LHCN-M2 (cell line): ENCODE measurements around the gene APCDD1L. TPM values are rescaled to one million over a fixed set of nuclear protein-coding genes. Genes with fewer than 3 reads are reported as not detected.

ENCODE experiments used
- DNase-seq: peaks from one replicate; pipeline ENCODE4 v3.0.0-alpha.2; 2012; ENCODE audit warnings: low read depth
- polyA plus RNA-seq: library from polyadenylated mRNA; unstranded; fragments of >200 nt; gene quantifications from one replicate; pipeline ENCODE4 v1.2.1, GENCODE V29; 2012; ENCODE audit warnings: missing spikeins
- total RNA-seq: library from RNA; depleted of rRNA; stranded (reverse); fragments of >200 nt; gene quantifications from 2 replicates; pipeline ENCODE4 v1.2.3, GENCODE V29; 2014; rRNA removed

Gene APCDD1L
- total RNA-seq: 0.34 and 0.96 TPM in 2 replicates
- polyA plus RNA-seq: 0.91 TPM

DNA sequence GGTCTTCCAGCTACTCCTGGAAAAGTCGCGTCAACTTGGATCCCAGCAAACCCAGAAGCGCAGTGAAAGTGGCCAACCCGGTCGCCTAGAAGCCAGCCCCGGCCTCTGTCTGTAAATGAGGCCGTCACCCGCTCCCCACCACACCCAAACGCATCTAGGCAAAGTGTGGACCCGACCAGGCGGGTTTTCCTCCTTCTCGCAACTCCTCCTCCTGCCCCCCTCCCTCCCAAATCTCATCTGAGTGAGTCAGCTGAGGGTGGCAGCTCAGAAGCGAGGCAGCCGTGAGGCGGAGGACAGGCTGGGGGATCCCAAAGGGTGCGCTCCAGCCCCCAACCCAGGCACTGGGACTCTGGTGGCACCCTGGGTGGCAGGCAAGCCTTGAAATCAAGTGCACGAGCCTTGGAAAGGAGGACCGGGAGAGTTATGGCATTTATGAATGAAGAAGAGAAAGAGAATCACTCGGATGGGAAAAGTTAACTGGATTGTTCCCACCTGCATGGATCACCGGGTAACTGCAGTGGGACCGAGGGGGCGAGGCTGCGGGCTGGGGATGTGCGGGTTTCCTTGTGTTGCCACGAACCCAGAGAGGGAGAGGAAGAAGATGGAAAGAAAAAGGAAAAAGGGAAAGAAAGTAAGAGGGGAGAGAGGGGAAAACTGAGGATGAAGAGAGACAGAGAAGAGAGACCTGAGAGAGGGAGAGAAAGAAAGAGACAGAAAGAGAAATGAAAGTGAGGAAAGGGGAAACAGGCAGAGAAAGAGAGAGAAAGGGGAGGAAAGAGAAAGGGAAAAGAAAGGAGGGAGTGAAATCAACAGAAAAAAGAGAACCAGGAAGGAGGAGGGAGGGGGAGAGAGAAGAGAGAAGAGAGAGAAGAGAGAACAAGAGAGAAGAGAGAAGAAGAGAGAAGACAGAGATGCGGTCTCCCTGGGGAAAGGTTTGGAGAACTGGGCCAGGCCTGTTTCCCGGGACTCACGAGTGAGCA lies at the start of gene APCDD1L:
TSS of gene APCDD1L (minus strand) at position 167 of the 980 bp plus-strand sequence. CDS start 692 bp downstream, outside the sequence.
- peak; percentile 41 for DNase-seq

DNA sequence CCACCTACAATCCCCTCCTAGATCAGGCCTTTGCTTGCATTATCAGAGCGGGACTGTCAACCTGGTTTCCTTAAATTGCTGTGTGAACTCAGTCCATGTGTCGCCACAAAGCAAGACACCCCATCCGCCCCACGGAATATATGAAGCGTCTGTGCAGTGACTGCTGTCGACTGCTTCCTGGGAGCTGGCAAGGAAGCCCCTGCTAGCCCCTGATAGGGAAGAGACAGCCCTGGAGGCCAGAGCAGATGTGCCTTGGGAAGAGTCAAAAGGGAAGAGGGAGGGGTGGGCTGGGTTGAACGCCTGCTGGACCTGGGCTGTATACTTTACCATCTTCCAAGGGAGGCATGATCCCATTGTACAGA lies 44.1 kb upstream of the APCDD1L start:
- no peak for DNase-seq

DNA sequence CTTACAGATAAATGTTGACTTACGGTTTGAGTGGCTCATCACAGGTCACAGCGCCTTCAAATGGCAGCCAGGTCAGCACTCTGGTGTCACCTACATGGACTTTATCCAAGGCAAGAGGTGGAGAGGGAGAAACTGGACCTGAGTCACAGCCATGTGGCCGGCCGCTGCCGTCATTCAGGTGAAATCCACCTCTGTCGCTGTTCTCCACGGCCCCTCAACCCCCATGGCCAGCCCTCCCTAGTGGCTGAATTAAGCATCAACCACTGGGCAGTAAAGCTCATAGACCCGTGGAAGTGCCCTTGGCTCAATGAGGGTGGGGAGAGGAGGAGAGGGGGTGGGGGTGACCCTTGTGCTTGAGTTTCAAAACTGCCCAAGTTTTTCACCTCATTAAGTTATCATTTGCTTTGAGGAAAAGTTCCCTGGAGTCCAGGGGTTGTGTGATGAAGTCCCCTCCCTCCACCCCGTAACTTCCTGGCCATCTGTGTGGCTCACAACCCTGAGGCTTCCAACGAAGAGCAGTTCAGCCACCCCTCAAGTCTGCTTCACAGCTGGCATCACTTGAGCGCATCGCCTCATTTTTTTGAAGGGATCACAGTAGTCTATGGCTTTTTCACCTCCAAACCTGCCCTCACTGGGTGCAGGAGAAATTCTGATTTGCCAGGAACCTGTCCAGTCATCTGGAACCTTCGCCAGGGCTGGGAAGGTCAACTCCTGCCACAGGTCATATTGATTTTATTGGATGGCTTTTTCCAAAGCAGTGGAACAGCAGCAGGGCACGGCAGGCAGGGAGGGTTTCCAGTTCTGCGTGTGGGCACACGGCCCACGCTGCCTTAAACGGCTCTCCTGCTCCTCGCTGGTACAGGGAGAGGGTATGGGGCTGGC lies 43.5 kb upstream of the APCDD1L start:
- no peak for DNase-seq

DNA sequence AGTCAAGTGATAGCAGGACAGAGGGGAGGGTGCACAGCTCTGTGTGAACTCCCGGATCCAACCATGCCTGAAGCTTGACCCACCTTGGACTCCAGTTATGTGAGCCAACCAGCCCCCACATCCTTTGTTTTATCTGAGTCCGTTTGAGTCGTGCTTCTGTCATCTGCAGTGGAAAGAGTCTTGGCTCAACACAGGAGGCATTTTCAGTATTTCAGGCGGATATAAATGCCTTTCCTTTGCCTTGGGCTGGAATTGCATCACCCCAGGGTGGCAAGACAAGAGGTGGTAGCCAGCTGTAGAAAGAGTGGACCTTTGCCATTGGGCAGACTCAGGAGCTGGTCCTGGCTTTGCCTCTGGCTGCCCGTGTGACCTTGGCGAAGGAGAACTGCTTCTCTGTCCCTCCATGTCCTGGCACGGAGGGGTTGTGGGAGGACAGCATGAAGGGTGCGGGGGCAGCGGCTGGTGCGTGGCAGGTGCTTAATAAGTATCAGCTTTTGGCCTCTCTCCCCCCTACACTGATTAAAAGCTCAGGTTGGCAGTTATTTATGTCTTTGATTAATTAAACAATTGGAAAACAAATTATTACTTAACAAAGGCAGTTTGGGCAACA lies 42.6 kb upstream of the APCDD1L start:
- peak; percentile 11 for DNase-seq

DNA sequence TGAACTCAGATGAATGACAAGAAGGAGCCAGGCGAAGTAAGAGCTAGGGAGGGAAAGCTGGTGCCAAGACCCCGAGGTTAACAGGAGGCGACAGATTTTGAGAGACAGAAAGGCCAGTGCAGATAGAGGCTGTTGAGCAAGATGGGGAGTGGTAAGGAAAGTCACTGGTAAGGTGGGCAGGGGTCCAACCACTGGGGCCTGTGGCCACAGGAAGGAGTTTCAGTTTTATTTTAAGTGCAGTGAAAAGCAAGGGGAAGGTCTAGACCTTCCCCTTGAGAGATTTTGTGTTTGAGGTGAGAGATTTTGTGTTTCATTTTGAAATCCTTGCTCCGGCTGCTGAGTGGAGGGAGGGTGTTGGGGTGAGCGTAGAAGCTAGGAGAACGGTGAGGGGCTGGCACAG lies 41.8 kb upstream of the APCDD1L start:
- DNase-seq: no peak

DNA sequence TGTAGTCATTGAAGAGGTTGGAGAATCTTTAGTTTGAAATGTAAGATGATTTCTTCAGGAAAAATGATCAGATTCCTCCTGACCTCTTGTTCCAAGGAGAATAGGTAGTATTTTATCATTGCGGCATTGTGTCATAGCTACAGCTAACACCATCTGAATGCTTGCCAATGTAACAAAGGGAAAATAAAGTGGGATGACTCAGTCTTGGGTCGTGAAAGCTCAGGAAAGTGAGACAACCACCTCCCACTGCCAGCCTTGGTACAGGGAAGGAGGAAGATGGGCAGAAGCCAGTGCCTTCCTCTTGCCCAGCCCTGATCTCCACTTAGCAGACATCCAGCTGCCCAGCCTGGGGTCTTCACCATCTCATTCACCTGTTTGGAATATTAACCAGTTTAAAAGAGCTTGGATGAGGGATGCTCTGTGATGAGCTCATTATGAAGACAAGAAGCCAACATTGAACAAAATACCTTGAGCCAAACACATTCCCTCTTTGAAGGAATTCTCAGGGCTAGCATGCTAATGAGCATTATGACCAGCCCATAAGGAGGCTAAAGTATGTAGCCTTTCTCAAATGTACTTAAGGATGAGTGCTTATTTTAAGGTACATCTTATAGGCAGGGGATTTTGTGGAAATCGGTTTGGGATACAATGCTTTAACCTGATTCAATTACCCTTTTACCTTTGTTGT lies 40.0 kb upstream of the APCDD1L start:
- peak; percentile 83 for DNase-seq

DNA sequence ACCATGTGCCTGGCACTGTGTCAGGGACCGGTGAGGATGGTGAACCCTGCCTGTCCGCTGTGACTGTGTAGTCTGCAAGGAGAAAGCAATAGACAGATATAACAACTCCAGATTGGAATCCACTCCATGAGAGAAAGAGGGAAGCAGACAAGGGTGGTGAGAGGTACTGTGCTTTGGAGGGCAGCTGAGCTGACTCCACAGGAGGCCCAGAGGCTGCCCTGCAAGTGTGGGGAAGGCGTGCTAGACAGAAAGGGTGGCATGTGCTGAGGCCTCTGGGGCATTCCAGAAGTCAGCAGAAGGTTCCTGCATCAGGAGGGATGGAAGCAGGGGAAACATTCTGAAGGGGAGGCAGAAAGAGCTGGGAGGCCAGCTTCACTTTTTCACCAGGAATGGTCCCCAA lies 39.3 kb upstream of the APCDD1L start:
- DNase-seq: no peak

DNA sequence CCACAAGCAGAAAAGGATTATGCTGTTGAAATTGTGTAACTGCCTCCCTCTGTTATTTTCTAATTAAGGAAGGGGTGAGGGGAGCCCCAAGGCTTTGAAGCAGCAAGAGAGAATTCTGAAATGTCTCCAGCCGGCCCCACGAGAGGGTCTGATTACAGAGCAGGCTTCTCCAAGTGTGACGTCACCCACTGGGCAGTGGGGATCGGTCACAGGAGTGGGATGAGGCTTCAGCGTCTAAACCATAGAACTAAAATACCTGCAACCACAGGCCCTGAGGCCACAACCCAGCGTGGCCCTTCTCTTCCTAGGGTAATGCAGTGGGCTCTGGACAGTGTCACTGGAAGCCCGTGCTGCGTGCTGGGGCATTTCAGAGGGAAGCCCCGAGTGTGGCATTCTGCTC lies 38.6 kb upstream of the APCDD1L start:
- peak; percentile 38 for DNase-seq

DNA sequence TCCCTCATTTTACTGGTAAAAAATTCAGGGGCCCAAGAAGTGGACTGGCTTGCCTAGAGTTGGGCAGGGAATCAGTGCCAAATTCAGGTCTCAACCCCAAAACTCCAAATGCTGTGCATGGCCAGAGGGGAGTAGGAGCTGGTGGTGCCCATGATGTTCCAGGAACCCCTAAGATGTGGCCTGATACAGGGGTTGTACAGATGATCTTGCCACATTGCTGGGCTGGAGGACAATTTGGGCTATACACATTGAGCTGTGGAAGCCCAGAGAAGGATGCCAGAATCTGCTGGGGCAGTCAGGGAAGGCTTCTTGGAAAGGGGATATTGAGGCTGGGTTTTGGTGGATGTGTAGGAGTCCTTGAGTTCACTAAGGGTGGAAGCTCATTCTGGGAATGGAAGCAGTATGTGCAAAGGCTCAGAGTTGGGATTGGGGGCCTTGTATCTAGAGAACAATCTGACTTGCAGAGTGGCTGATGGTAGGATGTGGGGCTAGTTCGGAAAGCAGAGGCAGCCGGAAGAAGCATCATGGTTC lies 38.0 kb upstream of the APCDD1L start:
- DNase-seq: no peak

DNA sequence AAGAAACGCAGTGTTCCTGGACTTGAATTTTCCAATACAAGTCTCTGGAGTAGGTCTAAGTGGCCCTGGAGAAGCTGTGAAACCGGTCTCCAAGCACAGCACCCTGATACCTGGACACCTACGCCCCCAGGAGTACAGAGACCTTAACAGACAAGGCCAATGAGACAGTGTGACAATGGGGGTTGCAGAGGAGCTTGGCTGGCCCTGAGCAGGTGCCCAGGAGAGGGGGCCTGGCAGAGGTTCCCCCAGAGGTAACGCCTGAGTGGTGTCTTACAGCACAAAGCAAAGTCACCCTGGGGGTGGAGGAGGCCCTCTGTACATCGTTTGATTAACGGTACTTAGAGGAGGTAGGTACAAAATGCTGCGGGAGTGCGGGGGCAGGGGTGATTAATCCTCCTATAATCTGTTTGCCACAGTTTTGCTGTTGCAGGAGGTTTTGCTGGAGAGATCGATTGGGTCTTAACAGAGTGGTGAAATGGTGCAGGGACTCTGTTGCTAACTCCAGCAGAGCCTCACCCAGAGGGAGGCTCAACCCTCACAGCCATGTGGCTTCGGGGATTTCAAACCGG lies 37.3 kb upstream of the APCDD1L start:
- DNase-seq: no peak

DNA sequence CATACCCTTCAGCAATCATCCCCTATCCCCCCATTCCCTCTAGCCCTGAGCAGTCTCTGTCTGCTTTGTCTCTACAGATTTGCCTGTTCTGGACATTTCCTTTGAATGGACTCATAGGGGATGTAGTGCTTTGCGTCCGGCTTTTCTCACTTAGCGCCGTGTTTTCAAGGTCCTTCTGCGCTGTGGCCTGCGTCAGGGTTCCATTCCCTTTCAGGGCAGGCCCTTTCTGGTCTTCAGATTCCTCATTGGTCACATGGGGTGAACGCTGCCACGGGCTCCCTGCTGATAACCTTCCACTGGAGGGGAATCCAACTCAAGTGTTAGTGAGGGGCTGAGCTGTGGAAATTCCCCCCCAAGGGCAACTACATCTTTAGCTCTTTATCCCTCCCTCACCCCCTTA lies 36.4 kb upstream of the APCDD1L start:
- no peak for DNase-seq

DNA sequence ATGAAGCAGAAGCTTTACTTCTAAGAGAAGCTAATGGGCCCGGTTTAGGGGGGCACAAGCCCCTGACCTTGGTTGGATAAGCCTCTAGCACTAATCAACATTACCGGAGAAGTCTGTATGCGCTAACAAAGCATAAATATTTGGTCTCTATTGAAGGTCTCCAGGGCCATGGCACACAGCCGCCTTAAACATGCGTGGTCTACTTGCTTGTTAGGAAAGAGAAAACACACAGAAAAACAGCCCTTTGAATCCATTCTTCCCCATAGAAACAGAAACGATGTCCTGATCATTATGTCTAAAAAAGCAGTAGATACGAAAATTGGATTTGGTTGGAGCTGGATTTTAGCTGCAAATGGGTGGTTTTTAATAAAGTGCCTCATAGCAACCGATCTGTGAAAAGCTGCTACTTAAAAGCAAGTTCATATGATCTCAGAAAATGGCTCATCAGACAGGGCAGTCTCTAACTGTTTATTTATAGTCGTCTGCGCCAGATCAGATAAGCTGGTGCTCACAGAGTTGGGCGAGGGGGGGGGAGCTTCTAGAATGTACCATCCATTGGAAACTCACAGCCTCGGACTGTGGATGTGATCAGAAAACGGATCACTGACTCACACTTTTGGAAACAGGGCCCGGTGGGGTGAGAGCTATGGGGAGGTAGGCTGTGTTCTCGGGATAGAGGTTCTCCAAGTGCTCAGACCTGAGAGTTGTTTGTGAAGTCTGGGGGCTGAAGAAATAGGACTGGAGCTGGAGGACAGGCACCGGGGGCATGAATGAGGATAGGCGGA lies 35.3 kb upstream of the APCDD1L start:
- DNase-seq: no peak

DNA sequence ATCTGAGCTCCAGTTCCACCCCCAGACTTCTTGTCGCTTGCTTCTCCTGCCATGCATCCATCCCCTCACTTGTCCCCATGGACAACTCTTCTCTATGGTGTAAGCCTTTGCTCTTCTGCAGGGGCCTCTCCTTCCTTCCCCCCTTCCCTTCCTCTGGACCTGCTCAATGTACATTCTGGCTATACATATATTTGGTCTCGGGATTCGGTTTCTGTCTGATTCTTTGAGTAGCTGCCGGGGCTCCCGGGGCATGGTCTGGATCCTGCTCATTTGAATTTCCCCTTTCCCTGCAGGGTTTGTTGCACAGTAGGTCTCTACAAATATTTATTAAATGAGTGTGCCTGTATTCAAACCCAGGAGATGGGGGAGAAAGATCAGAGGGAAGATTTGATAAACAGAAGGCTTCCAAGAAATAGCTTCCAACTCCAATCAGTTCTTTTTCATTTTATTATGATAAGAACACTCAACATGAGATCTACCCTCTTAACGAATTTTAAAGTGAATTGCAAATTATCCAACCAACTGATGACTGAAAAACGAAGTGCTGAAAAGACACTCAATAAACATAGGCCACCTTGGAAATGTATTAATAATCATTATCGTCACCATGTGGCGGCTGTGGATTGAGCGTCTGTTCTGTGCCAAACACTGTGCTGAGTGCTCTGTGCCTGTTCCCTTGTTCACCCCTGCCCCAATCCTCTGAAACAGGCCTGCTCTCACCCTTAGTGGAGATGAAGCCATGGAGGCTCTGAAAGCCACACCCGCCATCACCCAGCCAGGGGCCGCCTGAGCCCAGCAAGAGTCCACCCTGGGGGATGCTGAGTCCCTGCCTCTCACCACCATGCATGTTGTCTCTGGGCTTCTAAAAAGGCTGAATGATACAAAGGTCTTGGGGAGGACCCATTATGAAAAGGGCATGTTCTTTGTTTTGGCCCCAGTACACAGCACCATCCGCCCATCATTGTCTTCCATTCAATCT lies 34.3 kb upstream of the APCDD1L start:
- no peak for DNase-seq

DNA sequence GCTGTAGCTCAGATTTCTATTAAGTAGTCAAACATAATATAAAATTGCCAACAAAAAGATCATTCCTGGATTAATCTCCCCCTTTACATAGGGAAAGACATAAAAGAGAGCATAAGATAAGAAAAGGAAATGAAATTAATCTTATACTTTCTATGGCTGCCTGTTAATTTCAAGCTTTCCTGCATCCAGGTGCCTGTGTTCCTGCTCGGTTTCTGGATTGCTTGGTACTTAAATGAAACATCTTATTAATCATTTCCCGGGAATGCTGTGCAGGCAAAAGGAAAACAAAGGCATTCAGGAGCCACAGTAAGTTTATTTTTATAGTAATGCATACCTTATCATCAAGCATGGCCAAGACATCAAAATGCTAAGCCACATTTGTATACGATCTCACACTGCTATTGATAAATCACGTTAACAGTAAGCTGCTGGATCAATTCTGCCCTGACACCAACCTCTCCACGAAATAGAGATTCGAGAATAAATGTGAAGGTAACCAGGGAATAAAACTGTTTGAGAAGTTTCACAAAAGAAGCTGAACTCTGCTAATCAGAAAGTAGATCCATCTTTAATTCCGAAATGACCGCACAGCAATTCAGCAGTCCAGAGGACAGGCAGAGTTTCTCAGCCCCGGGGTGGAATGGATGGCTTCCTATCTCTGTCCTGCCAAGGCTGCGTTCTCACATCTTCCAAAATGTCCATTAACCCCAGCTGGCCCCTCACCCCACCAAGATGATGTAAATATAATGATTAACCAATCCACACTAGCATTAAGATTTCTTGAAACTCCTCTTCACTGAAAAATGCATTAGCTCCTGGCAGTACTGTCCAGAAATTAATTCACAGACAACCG lies 32.6 kb upstream of the APCDD1L start:
- peak; percentile 20 for DNase-seq

DNA sequence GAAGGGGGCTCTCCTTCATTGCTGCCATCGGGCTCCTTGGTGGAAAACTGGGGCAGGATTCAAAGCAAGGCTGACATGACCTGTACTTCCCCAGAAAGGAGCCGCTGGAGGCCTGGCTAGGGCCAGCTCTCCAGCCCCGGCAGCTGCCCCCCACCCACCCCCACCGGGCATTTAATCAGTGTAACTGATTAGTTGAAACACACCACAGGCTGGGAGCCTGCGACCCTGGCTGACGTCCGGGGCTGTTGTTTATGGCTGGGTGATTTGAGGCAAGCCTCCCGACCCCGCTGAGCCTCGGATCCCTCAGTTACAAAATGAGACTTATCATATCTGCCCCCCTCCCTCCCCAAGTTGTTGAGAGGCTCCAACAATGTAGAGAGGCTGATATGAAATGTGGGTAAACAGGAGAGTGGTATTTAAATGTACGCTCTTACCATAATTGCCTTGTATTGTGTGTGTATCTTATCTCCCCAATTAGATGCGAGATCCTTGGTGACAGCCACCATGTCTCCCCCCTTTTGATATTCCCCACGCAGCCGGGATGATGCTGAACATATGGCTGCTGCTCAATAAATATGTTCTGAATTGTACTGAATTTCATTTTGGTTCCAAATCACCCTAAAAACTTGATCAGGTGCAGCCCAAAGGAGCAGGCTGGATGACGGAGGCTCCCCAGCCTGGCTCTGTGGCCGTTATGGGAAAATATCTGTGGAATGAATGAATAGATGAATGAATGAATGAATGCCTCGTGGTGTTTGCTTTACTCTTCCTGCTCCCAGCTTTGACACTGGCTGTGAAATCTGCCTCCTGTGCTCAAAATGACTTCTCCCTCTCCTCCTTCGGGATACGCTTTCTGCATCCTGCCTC lies 31.8 kb upstream of the APCDD1L start:
- no peak for DNase-seq

DNA sequence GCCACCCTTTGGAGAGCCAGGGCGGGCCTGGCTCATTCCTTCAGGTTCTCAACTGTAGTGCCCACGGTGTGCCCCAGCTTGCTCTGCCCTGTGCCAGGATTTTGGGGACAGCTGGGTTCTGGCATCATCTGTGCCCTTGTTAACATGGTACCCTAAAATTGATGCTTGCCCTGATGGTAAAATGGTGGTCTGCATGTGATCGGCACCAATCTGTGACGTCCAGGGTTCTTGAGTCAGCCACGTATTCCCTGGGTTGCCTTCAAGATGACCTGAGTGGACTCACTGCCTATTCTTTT lies 31.2 kb upstream of the APCDD1L start:
- no peak for DNase-seq
